Brain microvascular endothelial cell (primary cell): ENCODE results near the gene POLD3.
A peak's percentile ranks its signal among the peaks of the same experiment; 100 is the strongest.

Experiments used
- DNase-seq: peaks from one replicate; pipeline ENCODE4 v3.0.0-alpha.2; 2020
- H3K27ac ChIP-seq: fragments of 250-450 bp; sonication (Bioruptor Pico); 2 replicates; pipeline ENCODE4 v1.5.1; 2020; ENCODE audit warnings: mild to moderate bottlenecking, moderate library complexity
- H3K27me3 ChIP-seq: fragments of 250-450 bp; sonication (Bioruptor Pico); replicated peaks from 2 replicates; pipeline ENCODE4 v1.5.1; 2020; ENCODE audit warnings: mild to moderate bottlenecking
- H3K36me3 ChIP-seq: fragments of 250-450 bp; sonication (Bioruptor Pico); replicated peaks from 2 replicates; pipeline ENCODE4 v1.5.1; 2020; ENCODE audit warnings: mild to moderate bottlenecking
- H3K4me3 ChIP-seq: 2 replicates; pipeline ENCODE4 v1.5.1; 2011; ENCODE audit warnings: low read depth, mild to moderate bottlenecking, control low read depth, low read length, moderate library complexity
- in situ Hi-C: cut with HindIII; loops from 2 replicates; pipeline ENCODE4 v1.10.0; 2017; ENCODE audit warnings: low sequenced_read_pairs, low pct_ligation_motif_present
- TF ChIP-seq, protein P1 (sequence below): IDR thresholded peaks from 2 replicates; pipeline ENCODE4 v1.5.1; 2011; ENCODE audit warnings: low read depth, mild to moderate bottlenecking, moderate library complexity, low read length, control low read depth, inconsistent platforms; ENCODE audit errors: missing control alignments

POLD3 gene

DNA sequence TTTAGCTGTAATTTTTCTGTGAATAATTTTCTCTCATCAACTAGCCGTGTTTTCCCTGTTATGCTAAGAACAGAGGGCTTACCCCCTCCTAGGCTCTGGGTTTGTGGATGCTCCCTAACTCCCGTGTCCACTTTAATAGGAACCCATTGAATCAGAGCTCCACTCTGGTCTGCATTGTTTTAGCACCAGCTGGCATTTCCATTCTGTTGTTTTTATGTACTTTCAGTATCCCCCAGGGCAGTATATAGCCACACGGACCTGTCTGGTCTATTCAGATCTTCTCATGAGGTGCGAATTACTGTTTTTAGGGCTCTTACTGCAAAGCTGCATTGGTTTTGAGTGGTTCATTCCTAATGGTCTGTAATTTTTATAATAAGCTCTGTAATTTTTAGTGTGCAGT lies 16.0 kb downstream of the POLD3 start:
- no peak for DNase-seq
- no peaks in the 10 kb centered on the region for H3K27me3 ChIP-seq
- peaks cover 7% of the 10 kb centered on the region for H3K36me3 ChIP-seq
- TF ChIP-seq, protein P1, sequence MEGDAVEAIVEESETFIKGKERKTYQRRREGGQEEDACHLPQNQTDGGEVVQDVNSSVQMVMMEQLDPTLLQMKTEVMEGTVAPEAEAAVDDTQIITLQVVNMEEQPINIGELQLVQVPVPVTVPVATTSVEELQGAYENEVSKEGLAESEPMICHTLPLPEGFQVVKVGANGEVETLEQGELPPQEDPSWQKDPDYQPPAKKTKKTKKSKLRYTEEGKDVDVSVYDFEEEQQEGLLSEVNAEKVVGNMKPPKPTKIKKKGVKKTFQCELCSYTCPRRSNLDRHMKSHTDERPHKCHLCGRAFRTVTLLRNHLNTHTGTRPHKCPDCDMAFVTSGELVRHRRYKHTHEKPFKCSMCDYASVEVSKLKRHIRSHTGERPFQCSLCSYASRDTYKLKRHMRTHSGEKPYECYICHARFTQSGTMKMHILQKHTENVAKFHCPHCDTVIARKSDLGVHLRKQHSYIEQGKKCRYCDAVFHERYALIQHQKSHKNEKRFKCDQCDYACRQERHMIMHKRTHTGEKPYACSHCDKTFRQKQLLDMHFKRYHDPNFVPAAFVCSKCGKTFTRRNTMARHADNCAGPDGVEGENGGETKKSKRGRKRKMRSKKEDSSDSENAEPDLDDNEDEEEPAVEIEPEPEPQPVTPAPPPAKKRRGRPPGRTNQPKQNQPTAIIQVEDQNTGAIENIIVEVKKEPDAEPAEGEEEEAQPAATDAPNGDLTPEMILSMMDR = no peak
- in situ Hi-C loops = loop anchor here (25.0 kb wide), 1 partner anchor 129 kb away; the partner anchor contains the start of genes CHRDL2 and RNF169
- no peak overlapping the region for H3K27ac ChIP-seq
- no peak overlapping the region for H3K4me3 ChIP-seq

DNA sequence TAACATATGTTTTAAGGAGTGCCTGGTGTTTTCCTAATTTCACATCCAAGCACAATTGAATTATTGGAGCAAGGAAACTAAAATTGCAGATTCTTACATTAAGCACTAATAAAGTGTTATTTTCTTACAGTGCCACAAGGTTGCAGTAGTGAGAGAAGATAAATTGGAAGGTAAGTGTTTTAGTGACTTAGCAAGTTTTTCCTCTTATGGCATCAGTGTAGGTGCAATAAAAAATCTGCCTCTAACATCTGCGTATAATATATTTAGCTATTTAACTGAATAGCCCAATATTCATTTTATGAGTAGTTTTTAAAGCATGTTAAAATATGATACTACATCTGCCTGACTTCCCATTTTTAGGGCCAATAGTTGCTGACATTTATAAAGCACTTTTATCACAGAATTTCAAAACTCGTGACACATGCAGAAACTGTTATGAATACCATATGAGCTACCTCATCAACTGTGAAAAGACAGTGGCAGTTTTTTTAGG lies 19.0 kb downstream of the POLD3 start:
- H3K27ac ChIP-seq = peak overlapping the region; percentile 30

DNA sequence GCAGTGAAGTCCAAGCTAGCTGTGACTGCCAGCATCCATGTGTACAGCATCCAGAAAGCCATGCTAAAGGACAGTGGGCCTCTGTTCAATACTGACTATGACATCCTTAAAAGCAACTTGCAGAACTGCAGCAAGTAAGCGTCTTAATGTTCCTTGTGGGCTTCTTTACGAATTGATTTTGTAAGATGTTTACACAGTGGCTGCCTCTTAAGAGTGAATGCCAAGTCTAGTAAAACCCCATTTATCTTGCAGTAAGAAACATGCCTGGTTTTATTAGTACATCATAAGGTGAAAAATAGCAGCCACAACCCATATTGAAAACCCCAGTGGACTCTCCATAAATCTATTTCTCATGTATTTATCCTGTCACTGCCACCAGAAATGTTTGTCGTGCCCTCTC lies 20.5 kb downstream of the POLD3 start:
- Histone ChIP-seq H3K27ac (no peak overlapping the region), H3K36me3 (peaks cover 10% of the 10 kb centered on the region), H3K4me3 (no peak overlapping the region), H3K27me3 (no peaks in the 10 kb centered on the region)
- TF ChIP-seq, protein P1 = no peak
- DNase-seq = no peak
- in situ Hi-C loops = loop anchor here (25.0 kb wide), 1 partner anchor 124 kb away; the partner anchor contains the start of genes CHRDL2 and RNF169

More for the DNA sequence above, 19.0 kb downstream of the POLD3 start:
- Histone ChIP-seq H3K4me3 (no peak overlapping the region), H3K36me3 (peaks cover 10% of the 10 kb centered on the region), H3K27me3 (no peaks in the 10 kb centered on the region)
- DNase-seq = no peak
- in situ Hi-C loops = loop anchor here (25.0 kb wide), 1 partner anchor 126 kb away; the partner anchor contains the start of genes CHRDL2 and RNF169
- TF ChIP-seq, protein P1 = peak; percentile 37

DNA sequence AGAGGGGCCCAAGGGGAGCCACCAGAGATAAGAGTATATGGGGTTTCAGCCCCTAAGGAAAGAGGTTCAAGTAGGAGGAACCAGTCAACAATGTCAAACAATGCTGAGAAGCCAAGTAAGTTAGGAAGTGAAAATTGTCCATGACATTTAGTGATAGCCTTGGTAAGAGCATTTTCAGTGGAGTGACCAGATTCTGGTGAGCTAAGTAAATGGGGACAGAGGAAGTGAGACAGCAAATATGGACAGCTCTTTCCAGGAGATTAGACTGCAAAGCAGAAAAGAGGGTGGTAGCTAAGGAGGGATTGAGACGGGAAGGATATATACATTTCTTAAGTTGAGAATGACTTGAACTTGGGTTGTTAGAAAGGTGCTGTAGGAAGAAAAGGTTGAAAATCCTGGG lies 22.9 kb downstream of the POLD3 start:
- H3K36me3 ChIP-seq = peaks cover 10% of the 10 kb centered on the region
- in situ Hi-C loops = loop anchor here (25.0 kb wide), 1 partner anchor 122 kb away; the partner anchor contains the start of genes CHRDL2 and RNF169
- no peak overlapping the region for H3K27ac ChIP-seq
- TF ChIP-seq, protein P1 = no peak
- no peak for DNase-seq
- no peaks in the 10 kb centered on the region for H3K27me3 ChIP-seq
- no peak overlapping the region for H3K4me3 ChIP-seq

DNA sequence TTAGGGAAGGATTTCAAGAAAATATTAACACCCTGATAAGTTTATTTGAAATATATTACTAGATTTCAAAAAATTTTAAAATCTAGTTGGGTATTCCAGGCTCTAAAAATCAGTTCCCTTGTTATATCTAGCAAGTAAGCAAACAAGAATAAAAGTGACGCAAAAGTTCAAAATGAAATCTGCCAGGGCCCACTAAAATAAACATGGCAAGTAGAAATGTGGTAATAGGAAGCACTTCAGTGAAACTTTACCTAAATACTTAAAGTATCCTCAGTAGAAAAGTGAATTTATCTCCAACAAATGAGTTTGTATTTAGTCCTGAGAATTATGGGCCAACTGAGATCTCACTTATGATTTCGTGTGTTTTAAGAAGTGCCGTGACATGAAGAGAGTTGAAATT lies 23.6 kb downstream of the POLD3 start:
- no peak overlapping the region for H3K4me3 ChIP-seq
- TF ChIP-seq, protein P1 = no peak
- in situ Hi-C loops = loop anchor here (25.0 kb wide), 1 partner anchor 121 kb away; the partner anchor contains the start of genes CHRDL2 and RNF169
- peaks cover 10% of the 10 kb centered on the region for H3K36me3 ChIP-seq
- no peaks in the 10 kb centered on the region for H3K27me3 ChIP-seq
- no peak overlapping the region for H3K27ac ChIP-seq
- no peak for DNase-seq

DNA sequence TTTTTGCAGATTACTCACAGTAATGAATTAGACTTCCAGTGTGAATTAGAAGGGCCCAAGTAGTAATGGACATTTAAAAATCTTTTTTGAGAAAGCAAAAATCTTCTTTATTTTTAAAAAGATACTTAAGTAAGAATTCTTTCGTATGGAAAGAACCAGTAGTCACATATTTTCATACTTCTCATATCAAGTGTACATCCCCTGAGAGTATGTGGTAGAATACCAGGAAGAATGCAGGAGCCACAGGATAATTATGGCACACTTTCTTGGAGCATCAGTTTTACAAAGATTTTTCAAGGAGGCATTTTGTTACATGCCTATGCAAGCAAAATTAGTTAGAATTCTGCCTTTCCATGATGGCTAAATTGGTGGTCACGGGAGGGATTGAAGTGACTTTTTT lies 28.1 kb downstream of the POLD3 start:
- Histone ChIP-seq H3K4me3 (no peak overlapping the region), H3K27me3 (no peaks in the 10 kb centered on the region), H3K36me3 (no peaks in the 10 kb centered on the region), H3K27ac (no peak overlapping the region)
- in situ Hi-C loops = loop anchor here (25.0 kb wide), 1 partner anchor 117 kb away; the partner anchor contains the start of genes CHRDL2 and RNF169
- TF ChIP-seq, protein P1 = no peak
- DNase-seq = no peak
